ENCODE data around the gene BAIAP2. TPM values are rescaled to one million over a fixed set of nuclear protein-coding genes. Genes with fewer than 3 reads are reported as not detected.
A peak's percentile ranks its signal among the peaks of the same experiment; 100 is the strongest.

The BAIAP2 gene
- total and polyA plus RNA-seq, 12 donors, result 3.1 to 33.4 (median 14.6) TPM

- WGBS, 4 donors, result 78 to 88% (median 88%) methylated on average over 15 to 45 of the region's 45 CpGs
- no peak for TF ChIP-seq POLR2A (IDR thresholded peaks at IDR 0.05)
- no peak for TF ChIP-seq CTCF (IDR thresholded peaks at IDR 0.05)
- peak overlapping the region in 2 of 5 donors; percentile 64 to 69 for H3K27ac ChIP-seq
- no peak for DNase-seq
- H3K27me3 ChIP-seq, result no peaks in the 10 kb centered on the region
- no peaks in the 10 kb centered on the region for H3K36me3 ChIP-seq (replicated peaks in 1 of 2)
- H3K9me3 ChIP-seq (replicated peaks in 1 of 3), result no peaks in the 10 kb centered on the region
- H3K4me3 ChIP-seq, result no peak overlapping the region
- peaks cover 10 to 15% of the 10 kb centered on the region in 2 donors for H3K4me1 ChIP-seq (replicated peaks in 1 of 2)
- intact Hi-C loops (cut with DNase I), result no loop called here
Measured at GRCh38 chr17:81120695-81121621, 86.0 kb downstream of the BAIAP2 start.

GRCh38 chr17:81121841-81122733, 87.1 kb downstream of the BAIAP2 start:
- no peaks in the 10 kb centered on the region for H3K36me3 ChIP-seq (replicated peaks in 1 of 2)
- no peaks in the 10 kb centered on the region for H3K27me3 ChIP-seq
- peaks cover 10 to 15% of the 10 kb centered on the region in 2 donors for H3K4me1 ChIP-seq (replicated peaks in 1 of 2)
- H3K4me3 ChIP-seq, result no peak overlapping the region
- H3K27ac ChIP-seq, result no peak overlapping the region
- no peaks in the 10 kb centered on the region for H3K9me3 ChIP-seq (replicated peaks in 1 of 3)
- intact Hi-C loops (cut with DNase I), result no loop called here
- WGBS, 4 donors, result 50 to 70% (median 67%) methylated on average over 27 to 109 of the region's 109 CpGs
- no peak for TF ChIP-seq POLR2A (IDR thresholded peaks at IDR 0.05)
- no peak for TF ChIP-seq CTCF (IDR thresholded peaks at IDR 0.05)
- DNase-seq, result no peak

DNA sequence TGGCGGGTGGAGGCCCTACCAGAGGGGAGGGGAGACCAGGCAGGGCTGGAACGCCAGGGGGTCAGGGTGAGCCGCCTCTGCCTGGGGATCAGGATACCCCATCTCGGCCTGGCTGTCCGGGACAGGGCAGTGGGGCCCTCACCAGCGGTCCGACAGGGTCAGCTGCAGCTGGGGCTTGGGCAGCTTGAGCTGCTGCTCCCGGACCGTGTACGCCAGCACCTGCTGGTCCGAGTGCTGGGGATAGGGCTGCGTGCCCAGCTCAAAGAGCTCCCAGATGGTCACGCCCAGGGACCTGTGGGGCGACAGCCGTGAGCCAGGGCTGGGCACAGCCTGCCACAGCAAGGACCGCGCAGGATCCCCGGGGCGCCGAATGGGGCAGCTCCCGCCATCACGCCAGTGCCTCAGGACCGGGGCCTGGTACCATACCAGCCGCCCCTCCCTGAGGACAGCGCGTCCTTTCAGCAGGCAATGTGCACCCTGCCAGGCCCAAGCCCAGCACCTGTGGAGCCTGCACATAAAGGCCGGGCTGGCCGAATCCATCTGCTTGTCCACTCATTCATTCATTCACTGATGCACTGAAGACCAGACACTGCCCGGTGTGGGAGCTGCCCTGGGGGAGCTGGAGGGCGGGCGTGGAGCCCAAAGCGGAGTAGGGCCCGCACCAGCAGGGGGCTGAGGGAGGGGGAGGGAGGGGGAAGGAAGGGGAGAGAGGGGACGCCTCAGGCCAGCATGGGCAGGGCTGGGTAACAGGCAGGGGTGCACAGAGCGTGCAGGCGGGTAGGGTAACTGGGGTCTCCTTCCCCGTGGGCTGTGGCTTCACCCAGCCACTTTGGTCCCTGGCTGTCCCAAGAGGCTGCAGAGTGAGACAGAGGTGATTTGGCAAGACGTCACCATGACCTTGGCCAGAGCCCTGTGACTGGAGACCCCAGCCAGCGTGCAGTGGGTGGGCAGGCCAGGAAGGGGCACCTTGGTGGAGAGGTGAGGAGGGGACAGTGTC, 88.4 kb downstream of the BAIAP2 start:
- intact Hi-C loops (cut with DNase I), result no loop called here
- no peaks in the 10 kb centered on the region for H3K36me3 ChIP-seq (replicated peaks in 1 of 2)
- 82 to 93% (median 91%) methylated on average over 15 to 39 of the region's 39 CpGs for WGBS, 4 donors
- DNase-seq, result no peak
- H3K9me3 ChIP-seq (replicated peaks in 1 of 3), result no peaks in the 10 kb centered on the region
- no peaks in the 10 kb centered on the region for H3K27me3 ChIP-seq
- H3K27ac ChIP-seq, result no peak overlapping the region
- no peak overlapping the region for H3K4me3 ChIP-seq
- H3K4me1 ChIP-seq (replicated peaks in 1 of 2), result peaks cover 10% of the 10 kb centered on the region in 2 donors
- TF ChIP-seq CTCF (IDR thresholded peaks at IDR 0.05), result no peak
- TF ChIP-seq POLR2A (IDR thresholded peaks at IDR 0.05), result no peak
